Thoracic aorta (tissue), 2 donors: ENCODE results near the gene RNF217. TPM values are rescaled to one million over a fixed set of nuclear protein-coding genes. Genes with fewer than 3 reads are reported as not detected.

ENCODE experiments used
- ATAC-seq: fragments of 150-250 bp; one replicate; pipeline ENCODE4 v1.8.0; 2017; ENCODE audit warnings: low read depth; ENCODE audit not compliant: insufficient number of reproducible peaks, low FRiP score
- DNase-seq: peaks from one replicate; pipeline ENCODE4 v3.0.0-alpha.2; 2020; ENCODE audit warnings: low spot score
- H3K27ac ChIP-seq, 2 donors: fragments of 200-600 bp; sonication (generic); 1 replicate in 1 of 2; 2 replicates in 1 of 2; pipeline ENCODE4 v1.5.1; 2016; ENCODE audit warnings: mild to moderate bottlenecking in 2 of 2, moderate library complexity in 2 of 2
- H3K27me3 ChIP-seq: fragments of 200-600 bp; sonication (generic); replicated peaks from 2 replicates; pipeline ENCODE4 v1.6.0; 2016; ENCODE audit warnings: mild to moderate bottlenecking; ENCODE audit not compliant: insufficient read depth
- H3K36me3 ChIP-seq: fragments of 200-600 bp; sonication (generic); one replicate; pipeline ENCODE4 v1.5.1; 2016
- H3K4me1 ChIP-seq, 2 donors: fragments of 200-600 bp; sonication (generic); 1 replicate in 1 of 2; 2 replicates in 1 of 2; pipeline versions ENCODE4 v1.5.1 to v1.6.0; 2016; ENCODE audit warnings: low read depth in 2 of 2, mild to moderate bottlenecking in 1 of 2; ENCODE audit not compliant: control insufficient read depth in 1 of 2
- H3K4me3 ChIP-seq: fragments of 200-600 bp; sonication (generic); 2 replicates; pipeline ENCODE4 v1.5.1; 2016; ENCODE audit warnings: mild to moderate bottlenecking
- H3K9me3 ChIP-seq: fragments of 200-600 bp; sonication (generic); 2 replicates; pipeline ENCODE4 v1.5.1; 2016
- total RNA-seq, 2 donors: library from RNA; depleted of rRNA; stranded (reverse); fragments of >200 nt; gene quantifications; one replicate each; pipeline versions ENCODE4 v1.1.0 to v1.2.3, GENCODE V29; 2016
- TF ChIP-seq, protein P1 (sequence below): fragments of 200-600 bp; sonication (generic); IDR thresholded peaks from one replicate; pipeline ENCODE4 v1.5.1; 2019; ENCODE audit warnings: antibody characterized with exemption

The RNF217 gene
- total RNA-seq, 2 donors from 2014 or later = 36.3 to 44.2 TPM

DNA sequence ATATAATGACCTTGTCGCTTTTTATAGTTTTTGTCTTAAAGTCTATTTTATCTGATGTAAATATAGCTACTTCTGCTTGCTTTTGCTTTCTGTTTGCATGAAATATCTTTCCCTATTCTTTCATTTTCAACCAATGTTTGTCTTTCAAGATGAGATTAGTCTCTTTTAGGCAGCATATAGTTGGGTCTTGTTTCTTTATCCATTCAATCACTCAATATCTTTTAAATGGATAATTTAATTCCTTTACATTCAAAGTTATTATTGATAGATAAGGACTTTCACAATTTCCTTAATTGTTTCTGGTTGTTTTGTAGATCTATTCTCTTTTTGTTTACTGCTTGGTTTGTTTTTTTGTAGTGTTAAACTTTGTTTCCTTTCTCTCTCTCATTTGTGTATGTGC lies 147.8 kb downstream of the RNF217 start:
- Histone ChIP-seq H3K27ac (no peak overlapping the region), H3K4me1 (peaks cover 0 to 4% of the 10 kb centered on the region in 2 donors), H3K27me3 (no peaks in the 10 kb centered on the region), H3K4me3 (no peak overlapping the region), H3K9me3 (peaks cover 27% of the 10 kb centered on the region), H3K36me3 (no peaks in the 10 kb centered on the region)
- no peak for DNase-seq
- ATAC-seq = no peak
- TF ChIP-seq, protein P1, sequence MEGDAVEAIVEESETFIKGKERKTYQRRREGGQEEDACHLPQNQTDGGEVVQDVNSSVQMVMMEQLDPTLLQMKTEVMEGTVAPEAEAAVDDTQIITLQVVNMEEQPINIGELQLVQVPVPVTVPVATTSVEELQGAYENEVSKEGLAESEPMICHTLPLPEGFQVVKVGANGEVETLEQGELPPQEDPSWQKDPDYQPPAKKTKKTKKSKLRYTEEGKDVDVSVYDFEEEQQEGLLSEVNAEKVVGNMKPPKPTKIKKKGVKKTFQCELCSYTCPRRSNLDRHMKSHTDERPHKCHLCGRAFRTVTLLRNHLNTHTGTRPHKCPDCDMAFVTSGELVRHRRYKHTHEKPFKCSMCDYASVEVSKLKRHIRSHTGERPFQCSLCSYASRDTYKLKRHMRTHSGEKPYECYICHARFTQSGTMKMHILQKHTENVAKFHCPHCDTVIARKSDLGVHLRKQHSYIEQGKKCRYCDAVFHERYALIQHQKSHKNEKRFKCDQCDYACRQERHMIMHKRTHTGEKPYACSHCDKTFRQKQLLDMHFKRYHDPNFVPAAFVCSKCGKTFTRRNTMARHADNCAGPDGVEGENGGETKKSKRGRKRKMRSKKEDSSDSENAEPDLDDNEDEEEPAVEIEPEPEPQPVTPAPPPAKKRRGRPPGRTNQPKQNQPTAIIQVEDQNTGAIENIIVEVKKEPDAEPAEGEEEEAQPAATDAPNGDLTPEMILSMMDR = no peak

DNA sequence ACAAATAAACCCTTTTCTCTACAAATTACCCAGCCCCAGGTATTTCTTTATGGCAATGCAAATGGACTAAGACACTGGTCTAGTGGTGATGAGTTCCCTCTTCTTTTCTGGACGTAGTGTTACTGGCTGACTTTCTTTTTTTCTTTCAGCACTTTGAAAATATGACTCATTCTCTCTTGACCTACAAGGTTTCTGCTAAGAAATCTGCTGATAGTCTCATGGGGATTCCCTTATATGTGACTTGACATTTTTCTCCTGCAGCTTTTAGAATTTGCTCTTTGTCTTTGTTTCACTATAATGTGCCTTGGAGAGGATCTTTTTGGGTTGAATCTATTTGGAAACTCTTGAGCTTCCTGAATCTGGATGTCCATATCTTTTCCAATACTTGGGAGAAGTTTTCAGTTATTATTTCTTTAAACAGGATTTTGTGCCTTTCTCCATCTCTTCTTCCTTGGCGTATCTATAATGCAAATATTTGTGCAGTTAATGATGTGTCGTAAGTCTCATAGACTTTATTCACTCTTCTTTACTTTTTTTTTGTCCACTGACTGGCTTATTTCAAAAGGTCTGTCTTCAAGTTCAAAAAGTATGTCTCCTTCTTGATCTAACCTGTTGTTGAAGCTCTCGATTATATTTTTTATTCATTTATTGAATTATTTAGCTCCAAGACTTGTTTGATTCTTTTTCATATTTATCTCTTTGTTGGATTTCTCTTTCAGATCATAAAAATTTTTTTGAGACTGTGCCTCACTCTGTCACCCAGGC lies 149.2 kb downstream of the RNF217 start:
- ATAC-seq (no peak), DNase-seq (no peak)
- no peak overlapping the region for H3K4me3 ChIP-seq
- TF ChIP-seq, protein P1 = no peak
- H3K27ac ChIP-seq = no peak overlapping the region
- H3K9me3 ChIP-seq = peaks cover 27% of the 10 kb centered on the region
- no peaks in the 10 kb centered on the region for H3K27me3 ChIP-seq
- no peaks in the 10 kb centered on the region for H3K4me1 ChIP-seq
- no peaks in the 10 kb centered on the region for H3K36me3 ChIP-seq

GRCh38 chr6:125112934-125113333 lies 150.7 kb downstream of the RNF217 start:
- DNase-seq = no peak
- Histone ChIP-seq H3K36me3 (no peaks in the 10 kb centered on the region), H3K27me3 (no peaks in the 10 kb centered on the region), H3K9me3 (peaks cover 27% of the 10 kb centered on the region), H3K4me1 (no peaks in the 10 kb centered on the region), H3K4me3 (no peak overlapping the region), H3K27ac (no peak overlapping the region)
- no peak for ATAC-seq
- TF ChIP-seq, protein P1 = no peak

- Histone ChIP-seq H3K4me1 (no peaks in the 10 kb centered on the region), H3K9me3 (peaks cover 27% of the 10 kb centered on the region), H3K36me3 (no peaks in the 10 kb centered on the region), H3K4me3 (no peak overlapping the region), H3K27me3 (no peaks in the 10 kb centered on the region), H3K27ac (no peak overlapping the region)
- TF ChIP-seq, protein P1 = peak; percentile 68
- no peak for DNase-seq
- no peak for ATAC-seq
These were observed 152.1 kb downstream of the RNF217 start for GRCh38 chr6:125114248-125114858.

- no peaks in the 10 kb centered on the region for H3K4me1 ChIP-seq
- ATAC-seq (no peak), DNase-seq (no peak)
- no peaks in the 10 kb centered on the region for H3K36me3 ChIP-seq
- H3K9me3 ChIP-seq = peaks cover 9% of the 10 kb centered on the region
- TF ChIP-seq, protein P1 = no peak
- no peaks in the 10 kb centered on the region for H3K27me3 ChIP-seq
- no peak overlapping the region for H3K27ac ChIP-seq
- H3K4me3 ChIP-seq = no peak overlapping the region
These were observed 153.9 kb downstream of the RNF217 start for GRCh38 chr6:125116170-125116569.
